ENCODE measurements around the gene TNFRSF8. TPM values are rescaled to one million over a fixed set of nuclear protein-coding genes. Genes with fewer than 3 reads are reported as not detected.

The TNFRSF8 gene
- total RNA-seq, 1 donor from 2014 or later: 2.2 TPM

- POLR2A ChIA-PET: interaction anchor here (1.3 to 2.7 kb wide), 2 partner anchors 12 to 33 kb away, joined by 5 to 15 read pairs; no protein-coding TSS in a partner anchor
- DNase-seq (no peak), ATAC-seq (ENCODE audit: low read depth) (no peak)
- CTCF ChIA-PET: interaction anchor here (3.2 kb wide), 1 partner anchor 56 kb away, joined by 49 read pairs; no protein-coding TSS in a partner anchor
- Mint-ChIP-seq H3K9me3 (no peaks in the 10 kb centered on the region), H3K27ac (peak overlapping the region; percentile 41), H3K4me1 (peaks cover 84% of the 10 kb centered on the region), H3K4me3 (no peak overlapping the region), H3K27me3 (no peaks in the 10 kb centered on the region), H3K36me3 (ENCODE audit: low read depth) (peaks cover 40% of the 10 kb centered on the region)
- intact Hi-C loops (cut with micrococcal nuclease): loop anchor here (5.0 kb wide), 1 partner anchor 39 kb away; no protein-coding TSS in a partner anchor
- TF ChIP-seq, protein P1, sequence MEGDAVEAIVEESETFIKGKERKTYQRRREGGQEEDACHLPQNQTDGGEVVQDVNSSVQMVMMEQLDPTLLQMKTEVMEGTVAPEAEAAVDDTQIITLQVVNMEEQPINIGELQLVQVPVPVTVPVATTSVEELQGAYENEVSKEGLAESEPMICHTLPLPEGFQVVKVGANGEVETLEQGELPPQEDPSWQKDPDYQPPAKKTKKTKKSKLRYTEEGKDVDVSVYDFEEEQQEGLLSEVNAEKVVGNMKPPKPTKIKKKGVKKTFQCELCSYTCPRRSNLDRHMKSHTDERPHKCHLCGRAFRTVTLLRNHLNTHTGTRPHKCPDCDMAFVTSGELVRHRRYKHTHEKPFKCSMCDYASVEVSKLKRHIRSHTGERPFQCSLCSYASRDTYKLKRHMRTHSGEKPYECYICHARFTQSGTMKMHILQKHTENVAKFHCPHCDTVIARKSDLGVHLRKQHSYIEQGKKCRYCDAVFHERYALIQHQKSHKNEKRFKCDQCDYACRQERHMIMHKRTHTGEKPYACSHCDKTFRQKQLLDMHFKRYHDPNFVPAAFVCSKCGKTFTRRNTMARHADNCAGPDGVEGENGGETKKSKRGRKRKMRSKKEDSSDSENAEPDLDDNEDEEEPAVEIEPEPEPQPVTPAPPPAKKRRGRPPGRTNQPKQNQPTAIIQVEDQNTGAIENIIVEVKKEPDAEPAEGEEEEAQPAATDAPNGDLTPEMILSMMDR (IDR thresholded peaks at IDR 0.05): no peak
Observed at GRCh38 chr1:12181568-12181967, 118.5 kb downstream of the TNFRSF8 start.

DNA sequence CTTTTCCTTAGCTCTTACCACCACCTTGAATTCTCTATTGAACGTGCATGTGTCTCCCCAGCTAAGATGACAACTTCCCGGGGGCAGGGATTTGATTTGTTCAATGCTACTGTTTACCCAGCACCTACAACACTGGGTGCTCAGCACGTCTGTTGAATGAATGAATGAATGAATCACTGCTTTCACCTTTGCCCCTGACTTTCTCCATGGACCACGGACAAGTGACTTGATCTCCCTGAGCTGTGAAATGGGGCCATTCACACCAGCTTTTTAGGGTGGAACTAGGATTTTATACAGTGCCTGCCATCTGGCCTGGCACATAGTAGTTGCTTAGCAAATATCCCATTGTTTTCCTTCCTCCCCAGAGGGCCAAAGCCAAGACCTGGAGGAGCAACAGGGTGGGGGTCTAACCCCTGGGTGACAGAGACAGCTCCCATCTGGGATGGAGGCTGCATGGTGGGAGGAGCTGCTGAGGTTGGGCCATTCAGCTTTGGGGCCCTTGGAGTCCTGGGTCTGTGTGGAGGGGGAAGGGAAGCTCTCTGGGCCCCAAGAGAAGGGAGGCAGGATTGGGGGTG, 119.4 kb downstream of the TNFRSF8 start:
- ATAC-seq (ENCODE audit: low read depth) (no peak), DNase-seq (no peak)
- Mint-ChIP-seq H3K4me1 (peaks cover 81% of the 10 kb centered on the region), H3K27me3 (no peaks in the 10 kb centered on the region), H3K4me3 (peak overlapping the region; percentile 12), H3K27ac (no peak overlapping the region), H3K36me3 (ENCODE audit: low read depth) (peaks cover 42% of the 10 kb centered on the region), H3K9me3 (no peaks in the 10 kb centered on the region)
- ChIA-PET CTCF (interaction anchor here (0.9 to 3.2 kb wide), 5 partner anchors 26 to 57 kb away, joined by 3 to 49 read pairs (median 3); no protein-coding TSS in a partner anchor), POLR2A (interaction anchor here (1.1 to 2.7 kb wide), 6 partner anchors 9 to 58 kb away, joined by 4 to 15 read pairs (median 5); no protein-coding TSS in a partner anchor)
- intact Hi-C loops (cut with micrococcal nuclease): loop anchor here (2.0 to 5.0 kb wide), 2 partner anchors 16 to 40 kb away; partner anchors contain the start of gene TNFRSF1B
- TF ChIP-seq, protein P1 (IDR thresholded peaks at IDR 0.05): no peak

- no peak for DNase-seq
- peaks cover 81% of the 10 kb centered on the region for H3K4me1 Mint-ChIP-seq
- peak overlapping the region; percentile 24 for H3K4me3 Mint-ChIP-seq
- intact Hi-C loops (cut with micrococcal nuclease): loop anchor here (2.0 to 5.0 kb wide), 2 partner anchors 16 to 41 kb away; partner anchors contain the start of gene TNFRSF1B
- peaks cover 45% of the 10 kb centered on the region for H3K36me3 Mint-ChIP-seq (ENCODE audit: low read depth)
- peak overlapping the region; percentile 70 for H3K27ac Mint-ChIP-seq
- no peaks in the 10 kb centered on the region for H3K9me3 Mint-ChIP-seq
- no peaks in the 10 kb centered on the region for H3K27me3 Mint-ChIP-seq
- CTCF ChIA-PET: interaction anchor here (0.9 to 3.2 kb wide), 8 partner anchors 9 to 58 kb away, joined by 3 to 49 read pairs (median 3); no protein-coding TSS in a partner anchor
- no peak for ATAC-seq (ENCODE audit: low read depth)
- POLR2A ChIA-PET: interaction anchor here (0.6 to 2.7 kb wide), 10 partner anchors 8 to 59 kb away, joined by 3 to 15 read pairs (median 4); no protein-coding TSS in a partner anchor
- TF ChIP-seq, protein P1 (IDR thresholded peaks at IDR 0.05): no peak
Observed at GRCh38 chr1:12183095-12183794, 120.1 kb downstream of the TNFRSF8 start.

- Mint-ChIP-seq H3K36me3 (ENCODE audit: low read depth) (peaks cover 48% of the 10 kb centered on the region), H3K4me3 (peak overlapping the region; percentile 48), H3K27ac (peak overlapping the region; percentile 70), H3K27me3 (no peaks in the 10 kb centered on the region), H3K4me1 (peaks cover 73% of the 10 kb centered on the region), H3K9me3 (no peaks in the 10 kb centered on the region)
- no peak for DNase-seq
- TF ChIP-seq, protein P1 (IDR thresholded peaks at IDR 0.05): no peak
- peak; percentile 71 for ATAC-seq (ENCODE audit: low read depth)
- POLR2A ChIA-PET: interaction anchor here (0.6 to 2.7 kb wide), 12 partner anchors 9 to 276 kb away, joined by 3 to 15 read pairs (median 4); no protein-coding TSS in a partner anchor
- intact Hi-C loops (cut with micrococcal nuclease): loop anchor here (1.0 to 5.0 kb wide), 3 partner anchors 25 to 59 kb away; no protein-coding TSS in a partner anchor
- CTCF ChIA-PET: interaction anchor here (1.1 to 3.2 kb wide), 4 partner anchors 10 to 58 kb away, joined by 3 to 49 read pairs (median 6); no protein-coding TSS in a partner anchor
Observed at GRCh38 chr1:12184008-12184681, 121.0 kb downstream of the TNFRSF8 start.

Measured in activated B cell treated with CpG ODN at 0.5 μM for 24 hours (primary cell).